Measurements from ENCODE around the gene CNTN6.

DNA sequence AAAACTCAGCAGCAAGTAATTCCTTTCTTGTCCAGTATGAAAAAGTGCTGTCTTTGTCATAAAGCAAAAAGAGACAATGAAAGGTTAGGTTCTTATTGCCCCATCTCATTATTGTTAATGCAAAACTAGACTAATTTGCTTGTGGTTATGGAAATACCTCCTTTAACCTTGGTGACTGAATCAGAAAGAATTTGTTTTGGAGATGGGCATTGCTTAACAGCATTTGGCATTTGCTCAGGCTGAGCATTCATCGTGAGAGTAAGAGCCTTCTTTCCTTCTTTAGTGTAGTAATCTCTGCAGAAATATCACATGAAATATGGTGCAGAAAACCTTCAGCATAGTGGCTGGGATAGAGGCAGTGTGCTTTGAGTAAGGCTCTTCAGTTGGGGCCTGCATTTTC, 103.1 kb downstream of the CNTN6 start:
- TF ChIP-seq, protein P1, sequence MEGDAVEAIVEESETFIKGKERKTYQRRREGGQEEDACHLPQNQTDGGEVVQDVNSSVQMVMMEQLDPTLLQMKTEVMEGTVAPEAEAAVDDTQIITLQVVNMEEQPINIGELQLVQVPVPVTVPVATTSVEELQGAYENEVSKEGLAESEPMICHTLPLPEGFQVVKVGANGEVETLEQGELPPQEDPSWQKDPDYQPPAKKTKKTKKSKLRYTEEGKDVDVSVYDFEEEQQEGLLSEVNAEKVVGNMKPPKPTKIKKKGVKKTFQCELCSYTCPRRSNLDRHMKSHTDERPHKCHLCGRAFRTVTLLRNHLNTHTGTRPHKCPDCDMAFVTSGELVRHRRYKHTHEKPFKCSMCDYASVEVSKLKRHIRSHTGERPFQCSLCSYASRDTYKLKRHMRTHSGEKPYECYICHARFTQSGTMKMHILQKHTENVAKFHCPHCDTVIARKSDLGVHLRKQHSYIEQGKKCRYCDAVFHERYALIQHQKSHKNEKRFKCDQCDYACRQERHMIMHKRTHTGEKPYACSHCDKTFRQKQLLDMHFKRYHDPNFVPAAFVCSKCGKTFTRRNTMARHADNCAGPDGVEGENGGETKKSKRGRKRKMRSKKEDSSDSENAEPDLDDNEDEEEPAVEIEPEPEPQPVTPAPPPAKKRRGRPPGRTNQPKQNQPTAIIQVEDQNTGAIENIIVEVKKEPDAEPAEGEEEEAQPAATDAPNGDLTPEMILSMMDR (IDR thresholded peaks at IDR 0.05), result no peak
- no peak for TF ChIP-seq POLR2A (IDR thresholded peaks at IDR 0.05)

Data from body of pancreas (tissue), 4 donors.